H1 (cell line): ENCODE results near the gene CEP128. TPM values are rescaled to one million over a fixed set of nuclear protein-coding genes. Genes with fewer than 3 reads are reported as not detected.

ENCODE experiments used
- CTCF ChIA-PET: fragments of 300-600 bp; sonication (Branson Sonifier 250); formaldehyde crosslinking; loops from one replicate; lab custom pipeline; 2021; ENCODE audit not compliant: partially characterized antibody; lab: Charles Lee
- POLR2A ChIA-PET: fragments of 300-600 bp; sonication (Branson Sonifier 250); formaldehyde crosslinking; loops from one replicate; lab custom pipeline; 2021; ENCODE audit warnings: inconsistent platforms; ENCODE audit not compliant: partially characterized antibody; lab: Charles Lee
- DNase-seq, 2 experiments: peaks; one replicate each; pipeline versions ENCODE4 v3.0.0 to v3.0.0-alpha.2; 2010 to 2022; ENCODE audit warnings: low spot score in 2 of 2, low read depth in 1 of 2, mixed read lengths in 1 of 2
- FAIRE-seq: peaks from 2 replicates; lab custom pipeline; 2011; peaks lifted over from hg19 to GRCh38; lab: Jason Lieb, UNC
- H2AFZ ChIP-seq: 2 replicates; pipeline ENCODE4 v1.8.1; 2012; ENCODE audit warnings: low read length, inconsistent platforms
- H2AK5ac ChIP-seq: 2 replicates; pipeline ENCODE4 v1.6.1; 2013; ENCODE audit warnings: low read depth, low read length
- H2BK120ac ChIP-seq: replicated peaks from 2 replicates; pipeline ENCODE3; 2013; ENCODE audit warnings: low read depth, low read length, inconsistent platforms
- H2BK12ac ChIP-seq: 2 replicates; pipeline ENCODE4 v1.6.1; 2013; ENCODE audit warnings: low read depth, low read length
- H2BK15ac ChIP-seq: 2 replicates; pipeline ENCODE4 v1.6.1; 2013; ENCODE audit warnings: low read length
- H2BK20ac ChIP-seq: 2 replicates; pipeline ENCODE4 v1.6.1; 2013; ENCODE audit warnings: low read length
- H2BK5ac ChIP-seq: 2 replicates; pipeline ENCODE4 v1.6.1; 2013; ENCODE audit warnings: low read depth, low read length
- H3K14ac ChIP-seq: 2 replicates; pipeline ENCODE4 v1.6.1; 2013; ENCODE audit warnings: inconsistent platforms; ENCODE audit not compliant: insufficient read length
- H3K18ac ChIP-seq: 2 replicates; pipeline ENCODE4 v1.6.1; 2013; ENCODE audit warnings: low read length; ENCODE audit errors: extremely low read depth
- H3K23ac ChIP-seq: 2 replicates; pipeline ENCODE4 v1.6.1; 2013; ENCODE audit warnings: inconsistent platforms; ENCODE audit not compliant: insufficient read length
- H3K23me2 ChIP-seq: 2 replicates; pipeline ENCODE4 v1.6.1; 2013; ENCODE audit warnings: low read depth, low read length
- H3K27ac ChIP-seq: 2 replicates; pipeline ENCODE4 v1.6.1; 2011; ENCODE audit warnings: low read depth, low read length, inconsistent platforms
- H3K27me3 ChIP-seq, 4 experiments: replicated peaks in 1 of 4; 1 replicate in 1 of 4; 2 replicates in 3 of 4; pipeline versions ENCODE4 v1.6.1 to v1.8.1; 2011 to 2013; ENCODE audit warnings: low read length in 3 of 4, mild to moderate bottlenecking in 3 of 4, inconsistent platforms in 2 of 4, mixed read lengths in 2 of 4, moderate library complexity in 1 of 4; ENCODE audit not compliant: control insufficient read depth in 3 of 4, insufficient read depth in 3 of 4; ENCODE audit errors: extremely low read depth in 1 of 4
- H3K36me3 ChIP-seq, 4 experiments: 2 replicates each; pipeline versions ENCODE4 v1.6.1 to v1.8.1; 2011 to 2013; ENCODE audit warnings: mild to moderate bottlenecking in 4 of 4, low read length in 3 of 4, moderate library complexity in 2 of 4, control low read depth in 1 of 4, inconsistent platforms in 1 of 4; ENCODE audit not compliant: insufficient read depth in 4 of 4, control insufficient read depth in 2 of 4
- H3K4ac ChIP-seq: replicated peaks from 2 replicates; pipeline ENCODE3; 2013; ENCODE audit warnings: low read length, low read depth, mixed read lengths, inconsistent platforms; ENCODE audit not compliant: insufficient read length
- H3K4me1 ChIP-seq, 4 experiments: replicated peaks in 1 of 4; 1 replicate in 1 of 4; 2 replicates in 3 of 4; pipeline versions ENCODE4 v1.6.1 to v1.8.1; 2011 to 2013; ENCODE audit warnings: low read length in 3 of 4, inconsistent platforms in 2 of 4, mixed read lengths in 1 of 4; ENCODE audit not compliant: insufficient read depth in 4 of 4, control insufficient read depth in 3 of 4
- H3K4me2 ChIP-seq, 2 experiments: 2 replicates each; pipeline versions ENCODE4 v1.6.1 to v1.8.1; 2011 to 2013; ENCODE audit warnings: low read depth in 2 of 2, low read length in 2 of 2, control low read depth in 1 of 2, inconsistent platforms in 1 of 2, mild to moderate bottlenecking in 1 of 2; ENCODE audit not compliant: insufficient read depth in 1 of 2
- H3K4me3 ChIP-seq, 4 experiments: fragments of 200-600, 300-600 bp in 1 of 4; sonication (generic), shearing (Covaris generic), sonication (Bioruptor Twin) in 1 of 4; 2 replicates each; pipeline versions ENCODE4 v1.5.1 to v1.8.1; 2011 to 2016; ENCODE audit warnings: low read length in 4 of 4, low read depth in 3 of 4, control low read depth in 2 of 4, inconsistent platforms in 2 of 4, mild to moderate bottlenecking in 2 of 4, mixed read lengths in 1 of 4, moderate library complexity in 1 of 4; ENCODE audit not compliant: insufficient read depth in 2 of 4; ENCODE audit errors: extremely low read depth in 1 of 4
- H3K56ac ChIP-seq: replicated peaks from 2 replicates; pipeline ENCODE3; 2013; ENCODE audit warnings: low read depth, mild to moderate bottlenecking, mixed read lengths, low read length, inconsistent platforms; ENCODE audit not compliant: insufficient read length
- H3K79me1 ChIP-seq: 2 replicates; pipeline ENCODE4 v1.6.1; 2013; ENCODE audit warnings: low read depth, low read length, control low read depth
- H3K79me2 ChIP-seq, 2 experiments: 2 replicates each; pipeline versions ENCODE4 v1.6.1 to v1.8.1; 2012 to 2013; ENCODE audit warnings: low read length in 2 of 2, mild to moderate bottlenecking in 2 of 2, inconsistent platforms in 1 of 2; ENCODE audit not compliant: insufficient read depth in 2 of 2, control insufficient read depth in 1 of 2
- H3K9ac ChIP-seq, 4 experiments: replicated peaks in 1 of 4; 1 replicate in 1 of 4; 2 replicates in 3 of 4; pipeline versions ENCODE4 v1.6.1 to v1.8.1; 2011 to 2013; ENCODE audit warnings: low read depth in 3 of 4, low read length in 3 of 4, control low read depth in 2 of 4, mild to moderate bottlenecking in 2 of 4, moderate library complexity in 2 of 4, inconsistent platforms in 1 of 4; ENCODE audit errors: extremely low read depth in 1 of 4
- H3K9me3 ChIP-seq, 2 experiments: 2 replicates each; pipeline versions ENCODE4 v1.6.1 to v1.8.1; 2012 to 2013; ENCODE audit warnings: mild to moderate bottlenecking in 2 of 2, moderate library complexity in 2 of 2, control low read depth in 1 of 2, inconsistent platforms in 1 of 2, low read depth in 1 of 2, low read length in 1 of 2, mixed read lengths in 1 of 2; ENCODE audit not compliant: insufficient read depth in 2 of 2
- H4K20me1 ChIP-seq, 2 experiments: replicated peaks in 1 of 2; 2 replicates each; pipeline versions ENCODE3 to v1.8.1; 2011 to 2013; ENCODE audit warnings: inconsistent platforms in 2 of 2, low read length in 2 of 2, mild to moderate bottlenecking in 1 of 2; ENCODE audit not compliant: insufficient read depth in 2 of 2, control insufficient read depth in 1 of 2
- H4K5ac ChIP-seq: 2 replicates; pipeline ENCODE4 v1.6.1; 2013; ENCODE audit warnings: low read length, low read depth, mixed read lengths, inconsistent platforms; ENCODE audit not compliant: insufficient read length
- H4K8ac ChIP-seq: 2 replicates; pipeline ENCODE4 v1.8.0; 2013; ENCODE audit warnings: mild to moderate bottlenecking, moderate library complexity, low read length, inconsistent platforms; ENCODE audit not compliant: insufficient read depth; ENCODE audit errors: extremely low read depth
- H4K91ac ChIP-seq: replicated peaks from 2 replicates; pipeline ENCODE3; 2013; ENCODE audit warnings: low read length, mixed read lengths, inconsistent platforms; ENCODE audit not compliant: insufficient read length
- KDM1A ChIP-seq: fragments of 200-600, 300-600 bp; sonication (generic); IDR thresholded peaks from 2 replicates; pipeline ENCODE4 v1.7.1; 2016; ENCODE audit warnings: mild to moderate bottlenecking, low read length, borderline replicate concordance
- WGBS, 2 experiments: shearing (Covaris generic) in 1 of 2; methylation state at CpG; one replicate each; pipeline versions ENCODE4 v1.1.6 to v1.1.7; 2013 to 2015; ENCODE audit warnings: low lambda C conversion rate in 2 of 2, mixed read lengths in 2 of 2, inconsistent platforms in 1 of 2, low coverage in 1 of 2, missing lambda C conversion rate in 1 of 2; ENCODE audit not compliant: insufficient replicate concordance in 2 of 2, insufficient coverage in 1 of 2, insufficient read length in 1 of 2; ENCODE audit errors: extremely low coverage in 1 of 2, missing lambda C conversion rate in 1 of 2; 5-methylcytosine and 5-hydroxymethylcytosine counted together
- polyA plus RNA-seq, 7 experiments: library from polyadenylated mRNA; depleted of rRNA in 3 of 7; stranded (reverse) in 5 of 7; unstranded in 2 of 7; fragments of >200 nt in 5 of 7; fragments of 200-250 nt in 2 of 7; gene quantifications; 1 replicate in 5 of 7; 2 replicates in 1 of 7; 4 replicates in 1 of 7; pipeline versions ENCODE4 v1.2.1 to v1.2.3, GENCODE V29; 2011 to 2013; ENCODE audit warnings: missing spikeins in 2 of 7, mixed read lengths in 2 of 7
- total RNA-seq: library from RNA; stranded (reverse); fragmentation: NEBNext Ultra II Directional; extraction: Animal tissue kit (Norgen Biotek cat#: 25700); gene quantifications from 2 replicates; pipeline ENCODE4 v1.2.1, GENCODE V29; 2021

The CEP128 gene
- total and polyA plus RNA-seq, 2 of the 8 experiments (the other 6 are each of a cell fraction or from before 2014, with no cell fraction given), result 1.9 to 17.0 TPM

DNA sequence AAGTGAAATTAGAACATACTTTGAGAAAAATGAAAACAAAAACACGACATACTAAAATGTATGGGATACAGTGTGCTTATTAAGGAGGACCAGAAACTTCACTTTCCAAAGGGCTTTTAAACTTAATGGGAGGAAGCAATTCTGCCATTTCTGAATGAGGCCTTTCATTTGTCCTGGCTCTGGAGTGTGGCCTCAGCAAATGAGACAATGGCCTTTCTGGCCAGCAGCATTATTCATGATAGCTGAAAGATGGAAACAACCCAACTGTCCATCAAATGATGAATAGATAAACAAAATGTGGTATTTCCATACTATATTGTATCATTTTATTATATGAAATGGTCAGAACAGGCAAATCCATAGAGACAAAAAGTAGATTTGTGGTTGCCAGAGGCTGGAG, 338.6 kb downstream of the CEP128 start:
- H3K56ac ChIP-seq, result no peak overlapping the region

More for the DNA sequence above, 338.6 kb downstream of the CEP128 start:
- Histone ChIP-seq H3K23ac (no peak overlapping the region), H3K36me3 (no peaks in the 10 kb centered on the region), H4K8ac (no peak overlapping the region), H3K27me3 (no peaks in the 10 kb centered on the region), H3K79me2 (no peaks in the 10 kb centered on the region), H2BK12ac (no peak overlapping the region), H4K91ac (no peak overlapping the region), H3K14ac (no peak overlapping the region), H3K4me1 (no peaks in the 10 kb centered on the region), H3K4ac (no peak overlapping the region), H3K9me3 (no peaks in the 10 kb centered on the region), H3K4me3 (no peak overlapping the region), H2BK20ac (no peak overlapping the region), H3K23me2 (no peaks in the 10 kb centered on the region), H3K18ac (no peak overlapping the region), H2BK120ac (no peak overlapping the region), H2AFZ (no peak overlapping the region), H2BK5ac (no peak overlapping the region), H3K9ac (no peak overlapping the region), H3K4me2 (no peak overlapping the region), H3K79me1 (no peaks in the 10 kb centered on the region), H3K27ac (no peak overlapping the region), H2BK15ac (no peak overlapping the region), H2AK5ac (no peak overlapping the region), H4K5ac (no peak overlapping the region), H4K20me1 (no peaks in the 10 kb centered on the region)
- CTCF ChIA-PET, result no interaction called here
- TF ChIP-seq KDM1A, result no peak
- WGBS, 2 experiments, result 96% methylated on average over 1 of the region's 1 CpG; no CpG with 5 or more reads in 1 of the 2 experiments
- POLR2A ChIA-PET, result no interaction called here
- DNase-seq, result no peak
- no peak for FAIRE-seq
